ENCODE results near the gene OLAH.

GRCh38 chr10:15049533-15049932, 5.8 kb downstream of the OLAH start:
- TF ChIP-seq CTCF (conservative IDR thresholded peaks at IDR 0.05; ENCODE audit: low read depth, low read length) (no peak), EZH2phosphoT487 (IDR thresholded peaks at IDR 0.05; ENCODE audit: borderline replicate concordance, low read length) (no peak)

All from PC-3 (cell line).